ENCODE measurements around the gene INSL3. TPM values are rescaled to one million over a fixed set of nuclear protein-coding genes. Genes with fewer than 3 reads are reported as not detected.

Gene INSL3
- polyA plus RNA-seq, 1 experiment = not detected

Small RNA genes within 50 kb of the gene (small RNA-seq; reads per million reads assigned to genes)
- gene SNORA68 (ENCODE audit: insufficient read length, low read depth) = not detected

Other genes with a start within 250 kb of the INSL3 start
- gene UNC13A, start 133.2 kb downstream of the INSL3 start, polyA plus RNA-seq (2011; rRNA removed) = 0.04 and 0.05 TPM in 2 replicates
- 8.2 and 14.3 TPM in 2 replicates for gene MAP1S, start 102.0 kb downstream of the INSL3 start, polyA plus RNA-seq (2011; rRNA removed)
- 0.15 and 0.35 TPM in 2 replicates for gene FCHO1, start 70.0 kb downstream of the INSL3 start, polyA plus RNA-seq (2011; rRNA removed)
- gene B3GNT3, start 26.4 kb downstream of the INSL3 start, polyA plus RNA-seq (2011; rRNA removed) = not detected in 2 replicates
- gene JAK3, start 26.5 kb upstream of the INSL3 start, polyA plus RNA-seq (2011; rRNA removed) = 0.99 and 1.4 TPM in 2 replicates
- 890 and 1,276 TPM in 2 replicates for gene RPL18A, start 38.4 kb upstream of the INSL3 start, polyA plus RNA-seq (2011; rRNA removed)
- gene SLC5A5, start 50.4 kb upstream of the INSL3 start, polyA plus RNA-seq (2011; rRNA removed) = not detected in 2 replicates
- gene CCDC124, start 111.5 kb upstream of the INSL3 start, polyA plus RNA-seq (2011; rRNA removed) = 36.0 and 40.9 TPM in 2 replicates
- gene KCNN1, start 145.6 kb upstream of the INSL3 start, polyA plus RNA-seq (2011; rRNA removed) = 0.05 and 0.07 TPM in 2 replicates
- 2.3 TPM in 2 replicates for gene ARRDC2, start 186.7 kb upstream of the INSL3 start, polyA plus RNA-seq (2011; rRNA removed)